Measurements from ENCODE around the gene NHERF1.

Gene NHERF1

GRCh38 chr17:74743755-74744154 is 4.7 kb upstream of the NHERF1 start:
- TF ChIP-seq POLR2AphosphoS5 (IDR thresholded peaks at IDR 0.05; ENCODE audit: low read depth, low read length) (no peak), SIN3A (IDR thresholded peaks at IDR 0.05; ENCODE audit: borderline replicate concordance, insufficient read depth, low read length) (no peak), FOXP2 (optimal IDR thresholded peaks at IDR 0.05; ENCODE audit: borderline replicate concordance, extremely low read depth, extremely low read length, insufficient read depth) (no peak), TAF1 (IDR thresholded peaks at IDR 0.05; ENCODE audit: borderline replicate concordance, insufficient read depth, low read length) (no peak)
- TF ChIP-seq, protein P1, sequence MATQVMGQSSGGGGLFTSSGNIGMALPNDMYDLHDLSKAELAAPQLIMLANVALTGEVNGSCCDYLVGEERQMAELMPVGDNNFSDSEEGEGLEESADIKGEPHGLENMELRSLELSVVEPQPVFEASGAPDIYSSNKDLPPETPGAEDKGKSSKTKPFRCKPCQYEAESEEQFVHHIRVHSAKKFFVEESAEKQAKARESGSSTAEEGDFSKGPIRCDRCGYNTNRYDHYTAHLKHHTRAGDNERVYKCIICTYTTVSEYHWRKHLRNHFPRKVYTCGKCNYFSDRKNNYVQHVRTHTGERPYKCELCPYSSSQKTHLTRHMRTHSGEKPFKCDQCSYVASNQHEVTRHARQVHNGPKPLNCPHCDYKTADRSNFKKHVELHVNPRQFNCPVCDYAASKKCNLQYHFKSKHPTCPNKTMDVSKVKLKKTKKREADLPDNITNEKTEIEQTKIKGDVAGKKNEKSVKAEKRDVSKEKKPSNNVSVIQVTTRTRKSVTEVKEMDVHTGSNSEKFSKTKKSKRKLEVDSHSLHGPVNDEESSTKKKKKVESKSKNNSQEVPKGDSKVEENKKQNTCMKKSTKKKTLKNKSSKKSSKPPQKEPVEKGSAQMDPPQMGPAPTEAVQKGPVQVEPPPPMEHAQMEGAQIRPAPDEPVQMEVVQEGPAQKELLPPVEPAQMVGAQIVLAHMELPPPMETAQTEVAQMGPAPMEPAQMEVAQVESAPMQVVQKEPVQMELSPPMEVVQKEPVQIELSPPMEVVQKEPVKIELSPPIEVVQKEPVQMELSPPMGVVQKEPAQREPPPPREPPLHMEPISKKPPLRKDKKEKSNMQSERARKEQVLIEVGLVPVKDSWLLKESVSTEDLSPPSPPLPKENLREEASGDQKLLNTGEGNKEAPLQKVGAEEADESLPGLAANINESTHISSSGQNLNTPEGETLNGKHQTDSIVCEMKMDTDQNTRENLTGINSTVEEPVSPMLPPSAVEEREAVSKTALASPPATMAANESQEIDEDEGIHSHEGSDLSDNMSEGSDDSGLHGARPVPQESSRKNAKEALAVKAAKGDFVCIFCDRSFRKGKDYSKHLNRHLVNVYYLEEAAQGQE (IDR thresholded peaks at IDR 0.05; ENCODE audit: insufficient read depth in 1 of 2, low read depth in 2 of 2, low read length in 2 of 2): no peak

GRCh38 chr17:74744349-74744713 is 4.1 kb upstream of the NHERF1 start:
- TF ChIP-seq POLR2AphosphoS5 (IDR thresholded peaks at IDR 0.05; ENCODE audit: low read depth, low read length) (no peak), SIN3A (IDR thresholded peaks at IDR 0.05; ENCODE audit: borderline replicate concordance, insufficient read depth, low read length) (no peak), FOXP2 (optimal IDR thresholded peaks at IDR 0.05; ENCODE audit: borderline replicate concordance, extremely low read depth, extremely low read length, insufficient read depth) (no peak), TAF1 (IDR thresholded peaks at IDR 0.05; ENCODE audit: borderline replicate concordance, insufficient read depth, low read length) (no peak)
- TF ChIP-seq, protein P1 (IDR thresholded peaks at IDR 0.05; ENCODE audit: insufficient read depth in 1 of 2, low read depth in 2 of 2, low read length in 2 of 2): no peak

- TF ChIP-seq POLR2AphosphoS5 (IDR thresholded peaks at IDR 0.05; ENCODE audit: low read depth, low read length) (no peak), SIN3A (IDR thresholded peaks at IDR 0.05; ENCODE audit: borderline replicate concordance, insufficient read depth, low read length) (no peak), TAF1 (IDR thresholded peaks at IDR 0.05; ENCODE audit: borderline replicate concordance, insufficient read depth, low read length) (no peak), FOXP2 (optimal IDR thresholded peaks at IDR 0.05; ENCODE audit: borderline replicate concordance, extremely low read depth, extremely low read length, insufficient read depth) (peak; percentile 26)
- TF ChIP-seq, protein P1 (IDR thresholded peaks at IDR 0.05; ENCODE audit: insufficient read depth in 1 of 2, low read depth in 2 of 2, low read length in 2 of 2): no peak
Observed at GRCh38 chr17:74744714-74745547, 3.5 kb upstream of the NHERF1 start.

DNA sequence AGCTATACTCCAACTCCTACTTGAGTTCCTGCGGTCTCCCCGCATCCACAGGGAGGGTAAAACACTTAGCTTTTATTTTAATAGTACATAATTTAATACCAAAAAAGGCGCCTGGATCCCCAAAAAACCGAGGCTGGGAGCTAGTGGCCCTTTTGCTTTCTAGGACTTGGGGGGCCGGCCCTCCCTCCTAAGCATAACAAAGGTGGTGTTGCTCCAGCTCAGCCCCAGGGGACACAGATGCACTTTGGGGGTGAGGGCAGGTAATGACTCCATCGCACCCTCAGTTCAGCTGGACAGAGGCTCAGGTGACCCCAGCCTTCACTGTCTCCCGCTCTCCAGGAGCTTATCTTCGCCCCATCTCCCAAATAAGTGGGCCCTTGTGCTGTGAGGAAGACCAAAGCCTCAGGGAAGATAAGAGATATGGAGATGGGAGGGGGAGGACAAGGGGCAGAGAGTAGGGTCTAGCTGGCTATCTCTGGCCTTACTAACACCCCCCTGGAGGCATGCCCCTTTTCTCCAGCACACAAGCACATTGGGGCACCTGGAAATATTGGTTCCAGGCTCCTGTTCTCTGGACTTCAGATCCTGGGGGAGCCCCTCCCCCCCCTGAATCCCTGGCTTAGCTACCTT is 2.8 kb upstream of the NHERF1 start:
- TF ChIP-seq TAF1 (IDR thresholded peaks at IDR 0.05; ENCODE audit: borderline replicate concordance, insufficient read depth, low read length): no peak
- TF ChIP-seq, protein P1 (IDR thresholded peaks at IDR 0.05; ENCODE audit: insufficient read depth in 1 of 2, low read depth in 2 of 2, low read length in 2 of 2): no peak
- TF ChIP-seq POLR2AphosphoS5 (IDR thresholded peaks at IDR 0.05; ENCODE audit: low read depth, low read length): no peak
- no peak for TF ChIP-seq FOXP2 (optimal IDR thresholded peaks at IDR 0.05; ENCODE audit: borderline replicate concordance, extremely low read depth, extremely low read length, insufficient read depth)
- no peak for TF ChIP-seq SIN3A (IDR thresholded peaks at IDR 0.05; ENCODE audit: borderline replicate concordance, insufficient read depth, low read length)
